GM21576 (cell line): Measurements from ENCODE around the gene GUCY2F.
A peak's percentile ranks its signal among the peaks of the same experiment; 100 is the strongest.

Experiments used
- ATAC-seq: cut with Tn5 transposase; IDR thresholded peaks from one replicate; pipeline ENCODE4 v1.9.1; 2021; ENCODE audit warnings: mild to moderate bottlenecking, moderate library complexity; ENCODE audit not compliant: unreplicated experiment

The GUCY2F gene

DNA sequence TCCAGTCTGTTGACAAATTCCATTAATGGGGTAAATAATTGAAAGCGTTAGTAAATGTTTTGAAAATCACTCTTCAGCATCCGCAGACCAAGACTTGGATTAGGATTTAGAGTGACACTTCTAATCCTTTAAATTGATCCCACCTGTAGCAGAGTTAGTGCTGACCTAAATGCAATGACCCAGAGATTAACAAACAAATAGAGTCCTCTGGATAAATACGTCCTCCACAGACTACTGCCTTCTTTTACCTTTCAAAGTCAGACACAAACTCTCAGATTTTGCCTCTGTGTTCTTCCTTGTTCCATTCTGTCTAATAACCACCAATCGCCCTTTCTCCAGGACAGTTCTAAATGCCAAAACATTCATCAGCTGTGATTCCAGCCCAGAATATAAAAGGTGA is at the start of gene GUCY2F:
Gene GUCY2F, minus strand, starts transcription at position 101 of the 400 bp plus-strand sequence. CDS start 6,150 bp downstream, outside the sequence.
- no peak for ATAC-seq

DNA sequence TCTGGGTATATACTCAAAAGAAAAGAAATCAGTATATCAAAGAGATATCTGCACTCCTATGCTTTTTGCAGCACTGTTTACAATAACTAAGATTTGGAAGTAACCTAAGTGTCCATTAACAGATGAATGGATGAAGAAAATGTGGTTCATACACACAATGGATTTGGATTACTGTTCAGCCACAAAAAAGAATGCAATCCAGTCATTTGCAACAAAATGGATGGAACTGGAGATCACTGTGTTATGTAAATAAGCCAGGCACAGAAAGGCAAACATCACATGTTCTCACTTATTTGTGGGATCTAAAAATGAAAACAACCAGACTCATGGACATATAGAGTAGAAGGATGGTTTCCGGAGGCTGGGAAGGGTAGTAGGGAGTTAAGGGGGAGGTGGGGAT is 37.1 kb upstream of the GUCY2F start:
- ATAC-seq = no peak

DNA sequence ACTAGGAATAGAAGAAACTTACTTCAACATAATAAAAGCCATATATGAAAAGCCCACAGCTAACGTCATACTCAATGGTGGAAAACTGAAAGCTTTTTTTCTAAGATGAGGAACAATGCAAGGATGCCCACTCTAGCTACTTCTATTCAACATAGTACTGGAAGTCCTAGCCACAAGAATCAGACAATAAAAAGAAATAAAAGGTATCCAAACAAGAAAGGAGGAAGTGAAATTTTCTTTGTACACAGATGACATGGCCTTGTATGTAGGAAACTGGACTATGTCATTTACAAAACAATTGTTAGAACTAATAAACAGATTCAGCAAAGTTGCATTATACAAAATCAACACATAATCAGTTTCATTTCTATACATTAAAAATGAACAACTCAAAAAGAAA is 29.2 kb upstream of the GUCY2F start:
- no peak for ATAC-seq

DNA sequence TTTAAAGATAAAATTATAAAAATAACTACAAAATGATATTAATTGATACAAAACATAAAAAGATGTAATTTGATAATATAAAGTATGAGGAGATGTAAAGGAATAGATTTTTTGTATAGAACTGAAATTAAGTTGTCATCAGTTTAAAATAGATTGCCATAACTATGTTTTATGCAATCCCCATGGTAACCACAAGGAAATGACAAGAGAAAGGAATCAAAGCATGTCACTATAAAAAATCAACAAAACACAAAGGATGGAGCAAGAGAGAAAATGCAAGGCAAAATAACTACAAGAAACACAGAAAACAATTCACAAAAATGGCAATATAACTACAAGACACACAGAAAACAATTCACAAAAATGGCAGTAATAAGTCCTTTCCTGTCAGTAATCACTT is 27.0 kb upstream of the GUCY2F start:
- no peak for ATAC-seq

DNA sequence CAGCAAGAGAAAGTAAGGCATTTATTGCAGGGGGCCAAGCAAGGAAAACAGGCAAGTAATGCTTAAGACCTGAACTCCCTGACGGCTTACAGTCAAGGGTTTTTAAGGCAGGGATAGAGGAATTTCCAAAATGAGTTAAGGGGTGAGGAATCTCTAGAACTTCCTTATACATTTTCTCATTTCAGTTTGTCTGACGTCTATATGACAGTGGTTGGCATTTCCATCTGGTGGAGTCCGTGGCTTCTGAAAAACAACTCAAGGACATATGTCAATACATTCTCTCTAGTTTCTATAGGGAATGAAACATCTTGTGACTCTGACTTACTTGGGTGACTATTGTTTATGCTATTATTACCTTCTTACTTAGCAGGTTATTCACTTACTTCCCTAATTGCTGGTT is 19.3 kb upstream of the GUCY2F start:
- no peak for ATAC-seq

DNA sequence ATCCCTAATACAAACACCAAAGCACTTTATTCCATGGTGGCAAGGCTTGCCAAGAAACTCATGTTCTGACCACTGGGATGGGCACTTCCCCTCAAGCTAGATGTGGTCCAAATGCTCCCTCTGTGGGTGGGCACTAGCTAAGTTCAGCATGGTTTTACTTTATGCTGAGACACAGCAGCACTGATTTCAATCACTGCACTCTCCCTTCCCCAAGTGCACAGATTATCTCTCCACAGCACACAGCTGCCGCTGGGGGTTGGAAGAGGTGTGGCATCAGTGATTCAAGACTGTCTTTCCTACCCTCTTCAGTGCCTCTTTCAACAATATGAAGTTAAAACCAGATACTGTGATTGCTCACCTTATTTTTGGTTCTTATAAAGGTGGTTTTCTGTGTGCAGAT is 16.5 kb upstream of the GUCY2F start:
- ATAC-seq = no peak

DNA sequence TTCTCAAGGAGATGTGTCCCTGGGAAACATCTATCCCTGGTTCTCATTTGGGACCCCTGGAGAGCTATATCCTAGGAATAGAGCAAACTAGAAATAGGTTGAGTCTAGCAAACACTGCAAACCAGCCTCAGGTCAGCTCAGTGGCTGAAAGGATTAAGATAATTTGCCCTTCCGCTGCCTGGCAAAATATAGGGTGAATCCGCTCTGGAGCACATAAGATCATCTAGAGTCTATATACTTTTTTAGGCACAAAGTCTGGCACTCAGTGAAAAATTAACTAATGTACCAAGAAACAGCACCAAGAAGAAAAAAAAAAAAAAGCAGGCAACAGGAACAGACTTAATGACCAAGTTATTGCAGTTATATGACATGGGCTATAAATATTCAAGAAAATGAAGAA is 7.3 kb upstream of the GUCY2F start:
- ATAC-seq = no peak

DNA sequence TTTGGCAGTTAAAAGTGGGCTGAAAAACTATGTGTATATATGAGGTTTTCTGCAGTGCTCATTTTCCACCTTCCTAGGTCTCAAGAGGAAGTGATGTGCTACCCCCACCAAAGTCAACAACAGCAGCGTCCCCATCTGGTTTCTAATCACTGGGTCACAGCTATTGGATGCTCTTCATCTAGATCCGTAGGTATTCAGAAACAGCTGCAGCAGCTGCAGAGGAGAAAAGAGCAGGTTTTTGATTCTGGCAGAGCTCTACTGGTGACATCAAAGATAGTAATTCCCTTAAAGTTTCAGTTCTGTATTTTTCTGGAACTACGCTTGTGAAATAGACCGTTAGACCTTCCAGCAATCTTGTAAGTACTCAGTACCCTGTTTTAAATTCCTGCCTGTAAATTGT is 5.8 kb upstream of the GUCY2F start:
- peak; percentile 62 for ATAC-seq

DNA sequence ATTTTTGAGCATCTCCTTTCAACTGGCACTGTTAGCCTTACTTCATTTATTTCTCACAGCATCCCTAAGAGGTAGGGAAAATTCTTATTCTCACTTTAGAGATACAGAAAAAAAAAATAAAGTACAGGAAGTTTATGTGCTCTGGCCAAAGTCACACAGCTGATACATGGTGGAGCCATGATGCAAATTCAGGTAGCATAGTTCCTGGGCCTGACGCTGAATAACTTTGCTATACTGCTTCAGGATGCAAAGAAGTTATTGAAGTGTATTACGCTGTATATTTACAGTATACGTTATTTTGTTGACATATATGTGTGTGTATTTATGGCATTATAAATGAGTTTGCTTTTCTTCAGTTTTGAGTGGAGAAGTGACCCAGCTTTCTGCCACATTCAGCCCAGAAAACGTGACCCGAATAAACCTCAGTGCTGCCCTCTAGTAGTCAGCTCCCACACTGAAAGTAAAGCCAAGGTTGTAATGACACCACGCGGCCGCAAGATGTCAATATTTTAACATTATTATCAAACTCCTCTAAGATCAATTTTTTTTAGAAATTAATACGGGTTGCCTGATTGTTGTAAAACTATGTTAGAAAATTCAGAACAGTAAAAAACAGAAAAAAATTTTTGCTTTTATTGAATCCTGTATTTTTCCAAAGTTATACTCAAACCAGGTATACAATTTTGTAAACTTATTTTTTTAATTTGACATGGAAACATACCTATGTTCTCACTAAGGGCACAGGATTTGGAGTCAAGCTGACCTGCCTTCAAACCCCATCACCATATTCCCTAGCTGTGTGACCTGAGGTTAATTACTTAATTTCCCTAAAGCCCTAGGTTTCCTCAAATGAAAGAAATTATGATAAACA is 3.8 kb upstream of the GUCY2F start:
- peak; percentile 91 for ATAC-seq

DNA sequence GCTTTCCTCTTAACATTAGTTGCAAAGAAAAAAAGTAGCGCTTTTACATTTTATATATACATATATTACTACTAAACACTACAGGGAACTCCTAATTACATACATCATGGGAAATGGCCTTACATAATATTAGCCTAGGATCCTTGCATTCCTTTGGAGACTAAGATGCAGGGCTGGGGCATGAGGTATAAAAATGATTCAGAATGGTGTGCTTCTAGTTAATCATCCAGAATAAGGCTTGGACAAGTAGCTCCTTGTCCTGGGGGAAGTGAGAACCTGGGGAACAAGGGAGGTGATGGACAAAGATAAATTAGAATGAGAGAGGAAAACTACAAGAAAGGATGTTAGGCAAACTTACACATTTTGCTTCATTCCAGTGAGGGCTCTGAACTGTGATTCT is 3.0 kb upstream of the GUCY2F start:
- ATAC-seq = no peak

DNA sequence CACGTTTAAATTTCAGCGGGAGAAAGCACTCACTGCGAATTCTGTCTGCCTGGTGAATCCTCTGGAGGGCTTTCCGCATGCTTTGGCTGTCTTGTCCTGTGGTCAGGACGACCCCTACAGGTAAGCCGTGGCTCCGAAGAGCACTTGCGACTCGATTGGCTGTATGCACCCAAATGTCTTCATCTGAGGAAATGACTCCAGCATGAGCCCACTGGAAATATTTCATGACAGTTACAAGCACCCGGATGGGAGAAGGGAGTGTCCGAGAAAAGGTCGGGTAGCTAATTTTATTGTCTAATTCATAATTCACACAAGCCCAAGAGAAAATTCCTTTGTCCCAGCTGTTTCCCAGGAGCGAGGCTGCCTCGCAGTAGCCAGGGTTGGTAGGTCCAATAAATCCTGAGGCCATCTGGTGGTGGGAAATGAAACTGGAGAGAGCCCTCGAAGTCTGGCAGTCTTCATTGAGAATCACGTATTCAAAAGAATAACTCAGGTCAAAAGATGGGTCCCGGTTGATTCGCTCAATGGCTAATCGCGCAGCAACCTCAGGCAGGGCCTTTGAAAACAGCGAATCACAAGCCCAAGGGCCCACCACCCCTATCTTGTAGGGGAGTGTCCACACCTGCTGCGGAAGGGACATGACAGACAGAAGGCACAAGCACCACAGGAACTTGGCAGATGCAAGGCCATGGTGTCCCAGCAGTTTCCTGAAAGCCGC is 6.6 kb downstream of the GUCY2F start:
- no peak for ATAC-seq

DNA sequence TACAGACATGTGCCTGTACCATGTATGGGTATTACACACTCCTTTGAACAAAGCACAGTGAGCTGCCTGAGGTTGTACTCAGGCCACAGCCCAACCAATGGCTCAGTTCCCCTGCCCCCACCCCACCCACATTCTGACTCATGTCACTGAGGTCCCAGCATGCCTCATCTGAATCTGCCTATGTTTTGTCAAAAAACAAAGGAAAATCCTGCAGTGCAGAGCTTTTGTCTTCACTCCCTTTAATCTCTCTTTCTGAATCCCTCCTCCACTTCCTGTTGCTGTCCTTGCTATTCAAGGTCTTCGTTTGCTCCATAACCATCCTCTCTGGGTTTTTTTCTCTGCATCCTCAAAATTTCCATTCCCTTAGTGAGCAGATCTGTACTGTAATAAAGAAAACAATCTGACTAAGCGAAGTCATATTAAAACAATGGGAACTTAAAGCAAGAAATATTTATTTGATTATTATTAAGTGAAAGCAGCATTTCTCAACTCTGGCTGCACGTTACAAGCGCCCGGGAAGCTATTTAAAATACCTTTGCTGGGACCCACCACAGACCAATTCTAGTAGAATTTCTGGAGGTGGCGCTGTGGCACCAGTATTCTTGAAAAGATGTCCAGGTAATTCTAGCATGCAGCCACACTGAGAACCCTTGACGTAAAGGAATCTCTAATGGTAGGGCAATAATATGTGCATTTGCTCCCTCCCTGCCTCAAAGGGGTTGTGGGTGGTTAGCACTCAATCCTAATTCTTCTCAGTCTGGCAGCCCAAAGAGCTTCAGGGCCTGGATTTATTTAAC is 8.7 kb downstream of the GUCY2F start:
- ATAC-seq = peak; percentile 58

DNA sequence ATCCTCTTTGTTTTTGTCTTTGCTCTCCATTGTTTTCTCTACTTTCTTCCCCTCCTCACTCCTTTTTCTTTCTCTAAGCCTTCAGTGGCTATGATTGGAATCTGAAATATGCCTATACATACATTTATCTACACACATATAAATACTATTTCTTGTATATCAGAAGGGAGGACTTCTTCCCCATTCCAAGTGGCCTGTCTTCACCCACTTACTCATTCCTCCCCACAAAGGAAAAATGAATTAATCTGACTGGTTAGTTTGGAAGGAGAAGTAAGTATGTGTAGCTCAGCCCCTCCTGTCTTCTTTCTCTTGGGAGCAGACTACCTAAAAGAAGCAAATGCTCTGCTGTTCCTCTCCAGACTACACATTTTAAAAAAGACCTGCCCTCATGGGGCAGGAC is 17.7 kb downstream of the GUCY2F start:
- no peak for ATAC-seq

DNA sequence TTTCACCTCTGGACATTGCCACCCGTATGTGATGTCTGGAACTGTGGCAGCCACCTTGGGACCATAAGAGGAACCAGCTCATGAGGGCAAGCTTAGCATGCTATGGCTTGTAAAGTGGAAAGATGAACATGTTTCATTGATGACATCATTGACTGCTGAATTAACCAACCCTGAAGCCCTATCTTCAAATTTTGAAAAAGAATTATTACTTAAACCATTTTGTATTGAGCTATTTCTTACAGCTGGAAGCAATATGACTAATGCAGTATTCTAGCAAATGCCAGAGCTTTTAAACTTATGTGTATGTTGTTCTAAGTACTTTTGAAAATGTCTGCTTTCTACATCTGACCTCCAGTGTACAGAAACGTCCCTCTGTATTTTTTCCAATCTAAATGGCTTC is 18.1 kb downstream of the GUCY2F start:
- ATAC-seq = no peak

DNA sequence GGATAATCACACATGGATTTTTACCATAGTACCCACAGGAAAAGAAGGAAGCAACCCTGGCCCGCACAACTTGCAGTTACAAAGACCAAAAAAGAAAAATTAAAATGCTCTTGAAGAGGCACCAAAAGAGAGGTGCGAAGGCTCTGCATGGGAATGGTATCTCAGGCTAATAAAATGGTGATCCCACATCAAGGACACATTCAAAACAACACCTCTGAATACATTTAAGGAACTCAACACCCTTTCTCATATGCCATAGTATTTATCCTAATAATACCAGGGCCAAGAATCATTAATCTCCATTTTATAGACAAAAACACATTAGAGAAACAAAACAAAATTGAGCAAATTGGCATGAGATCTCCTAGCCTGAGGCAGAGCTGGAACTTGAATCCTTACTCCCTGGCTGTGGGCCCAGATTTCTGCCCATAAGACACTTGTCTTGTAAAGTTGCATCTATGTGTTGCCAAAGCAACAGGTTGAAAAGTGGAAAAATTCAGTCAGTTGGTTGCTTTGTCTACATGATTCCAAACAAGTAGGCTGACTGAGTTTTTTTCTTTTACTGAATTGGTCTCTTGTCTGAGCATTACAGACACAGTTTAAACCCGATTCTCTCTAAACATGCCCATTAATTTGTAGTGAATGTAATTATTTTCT is 33.5 kb downstream of the GUCY2F start:
- ATAC-seq = no peak

DNA sequence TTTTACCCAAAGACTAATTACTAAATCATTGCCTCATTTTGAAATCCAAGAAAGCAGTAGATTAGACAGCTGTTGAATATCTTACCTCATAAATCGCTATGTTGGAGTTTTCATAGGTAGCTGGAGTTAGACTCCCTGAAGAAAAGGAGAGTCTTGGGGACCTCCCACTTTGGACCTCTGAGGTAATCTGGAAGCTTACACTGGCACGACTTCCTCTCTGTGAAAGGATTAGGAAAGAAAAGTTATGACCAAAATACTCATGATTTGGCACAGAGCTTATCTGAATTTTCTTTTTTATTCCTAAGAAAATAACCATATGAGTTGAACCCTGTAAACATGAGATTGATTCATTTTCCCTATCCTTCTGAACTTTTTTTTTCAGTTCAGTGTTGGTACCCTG is 40.6 kb downstream of the GUCY2F start:
- no peak for ATAC-seq

DNA sequence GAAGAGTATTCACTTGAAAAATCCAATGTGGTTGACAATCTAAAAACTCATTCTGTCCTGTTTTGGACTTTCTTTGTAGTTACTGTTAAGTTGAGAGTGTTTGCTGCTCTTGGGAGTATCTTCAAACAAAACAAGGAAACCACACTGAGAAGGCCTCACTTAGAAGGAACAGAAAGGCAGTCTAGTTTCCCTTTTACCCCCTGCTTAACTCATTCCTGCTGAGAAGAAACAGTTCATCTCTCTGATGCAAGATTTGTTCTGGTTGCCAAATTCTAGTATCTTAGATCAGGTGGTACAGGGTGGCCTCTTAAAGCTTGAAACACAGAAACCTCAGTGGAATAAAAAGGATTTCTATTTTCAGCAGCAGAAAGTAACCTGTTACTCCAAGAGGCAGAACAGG is 41.4 kb downstream of the GUCY2F start:
- ATAC-seq = peak; percentile 93

DNA sequence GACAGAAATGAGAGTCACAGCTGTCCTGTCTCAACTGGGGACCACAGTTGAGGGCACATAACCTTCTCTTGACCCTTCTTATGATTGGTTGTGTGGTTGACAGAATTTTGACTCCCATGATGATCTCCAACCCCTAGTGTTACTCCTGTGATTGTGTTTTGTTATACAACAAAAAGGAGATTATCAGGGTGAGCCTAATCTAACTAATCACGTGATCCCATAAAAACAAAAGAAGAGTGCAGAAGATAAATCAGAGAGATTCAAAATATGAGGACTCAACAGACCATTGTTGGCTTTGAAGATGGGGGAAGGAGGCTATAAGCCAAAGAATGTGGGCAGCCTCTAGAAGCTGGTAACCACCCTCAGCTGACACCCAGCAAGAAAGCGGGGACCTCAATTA is 72.7 kb downstream of the GUCY2F start:
- ATAC-seq = no peak

DNA sequence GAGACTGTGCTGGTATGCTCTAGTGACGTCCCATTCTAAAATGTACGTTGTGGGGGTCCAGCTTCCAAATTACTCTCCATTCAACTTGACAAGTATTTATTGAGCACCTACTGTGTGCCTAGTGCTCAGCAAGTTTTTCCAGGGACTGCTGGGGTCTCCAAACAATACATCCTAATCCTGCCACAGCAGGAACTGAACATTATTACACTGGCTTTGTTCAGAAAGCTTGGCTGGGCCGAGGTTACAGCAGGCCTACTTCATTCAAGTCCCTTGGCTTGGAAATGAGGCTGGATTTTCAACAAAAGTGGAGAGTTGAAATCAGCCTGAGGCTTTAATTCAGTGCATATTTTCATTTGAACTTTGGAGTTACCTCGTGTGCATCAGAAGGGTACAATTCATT is 78.0 kb downstream of the GUCY2F start:
- no peak for ATAC-seq

DNA sequence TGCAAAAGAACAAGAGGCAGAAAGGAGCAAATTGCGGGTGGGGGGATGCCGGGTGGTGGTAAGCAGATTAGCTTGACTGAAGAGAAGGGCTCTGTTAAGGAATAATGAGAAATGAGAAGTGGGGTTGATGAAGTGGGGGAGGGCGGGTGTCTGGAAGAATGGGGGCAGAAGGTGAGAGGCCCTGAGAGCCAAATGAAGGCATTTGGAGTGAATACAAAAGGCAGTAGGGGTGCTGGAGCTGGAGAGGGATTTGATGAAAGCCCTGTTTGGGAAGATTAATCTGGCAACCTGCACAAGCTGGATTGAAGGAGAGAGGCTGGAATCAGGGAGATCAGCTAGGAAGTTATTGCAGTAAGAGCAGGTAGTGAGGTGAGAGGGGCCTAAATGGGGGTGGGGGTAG is 82.1 kb downstream of the GUCY2F start:
- no peak for ATAC-seq

DNA sequence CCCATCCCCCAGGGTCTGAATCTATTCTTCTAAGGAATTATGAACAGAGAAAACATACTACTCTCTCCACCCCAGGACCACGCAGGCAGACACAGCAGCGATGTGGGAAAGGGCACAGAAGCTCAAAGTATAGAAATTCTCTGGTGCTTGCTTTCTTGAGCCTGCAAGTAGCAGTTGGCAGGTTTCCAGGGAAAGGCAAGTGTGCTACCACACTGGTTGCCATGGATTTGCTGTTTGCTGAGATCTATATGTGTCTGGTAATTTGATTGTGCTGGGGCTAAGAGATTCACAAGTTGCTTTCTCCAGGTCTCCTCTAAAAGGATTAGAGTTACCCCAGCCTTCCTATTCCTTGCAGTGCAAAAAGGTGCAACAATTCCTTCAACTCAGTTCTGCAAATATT is 83.1 kb downstream of the GUCY2F start:
- no peak for ATAC-seq
